ENCODE results near the gene EVPL. TPM values are rescaled to one million over a fixed set of nuclear protein-coding genes. Genes with fewer than 3 reads are reported as not detected.
A peak's percentile ranks its signal among the peaks of the same experiment; 100 is the strongest.

EVPL gene
- total and polyA plus RNA-seq, 2 of the 13 experiments (the other 11 are each of a cell fraction or from before 2014, with no cell fraction given) = 2.1 to 8.2 TPM

DNA sequence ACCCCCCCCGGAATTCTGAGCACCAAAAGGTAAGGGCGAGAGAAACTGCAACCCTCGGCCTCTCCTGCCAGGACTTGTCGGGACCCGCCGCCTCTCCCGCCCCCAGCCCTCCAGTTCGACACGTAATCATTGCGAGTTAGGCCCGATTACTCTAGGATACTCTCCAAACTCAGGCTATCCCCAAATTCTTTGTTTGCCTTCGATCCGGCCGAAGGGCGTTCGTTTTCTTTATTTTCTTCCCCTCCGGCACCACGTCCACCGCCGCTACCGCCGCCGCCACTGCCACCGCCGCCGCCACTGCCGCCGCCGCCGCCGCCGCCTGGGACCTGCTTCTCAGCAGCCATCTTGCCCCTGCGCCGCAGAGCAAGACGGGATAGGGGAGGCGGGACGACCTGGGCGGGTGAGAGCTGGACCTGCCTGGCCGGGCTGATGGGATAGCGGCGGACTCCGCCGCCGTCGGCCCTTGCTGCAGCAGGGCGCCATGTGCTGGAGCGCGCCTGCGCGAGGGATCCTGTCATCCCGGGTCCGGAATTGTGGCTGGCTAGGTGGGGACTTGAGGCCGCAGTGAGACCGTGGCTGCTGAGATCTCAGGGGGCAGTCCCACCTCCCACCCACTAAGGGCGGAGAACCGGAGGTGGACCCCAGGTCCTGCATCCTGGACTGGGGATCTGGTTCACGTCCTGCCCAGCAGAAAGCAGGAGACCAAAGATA is 45.2 kb upstream of the EVPL start, which contains the start of gene SRP68 (continued):
- TF ChIP-seq ZKSCAN5 (CRISPR knock-in tag; IDR thresholded peaks at IDR 0.05) (no peak), NRL (CRISPR knock-in tag; IDR thresholded peaks at IDR 0.05; ENCODE audit: borderline replicate concordance) (peak; percentile 89), AGO2 (optimal IDR thresholded peaks at IDR 0.05; ENCODE audit: low read depth, low read length) (peak; percentile 84), MZF1 (CRISPR knock-in tag; IDR thresholded peaks at IDR 0.05; ENCODE audit: borderline replicate concordance) (no peak), ZFP37 (CRISPR knock-in tag; IDR thresholded peaks at IDR 0.05; ENCODE audit: borderline replicate concordance) (no peak), RXRA (CRISPR knock-in tag; IDR thresholded peaks at IDR 0.05) (peak; percentile 59), ZNF264 (CRISPR knock-in tag; IDR thresholded peaks at IDR 0.05) (no peak), EZH2 (conservative IDR thresholded peaks at IDR 0.05; ENCODE audit: low read depth, low read length) (no peak), ZNF75D (CRISPR knock-in tag; IDR thresholded peaks at IDR 0.05; ENCODE audit: borderline replicate concordance) (peak; percentile 7; the same call in 1 of the 2 replicates), ZNF124 (CRISPR knock-in tag; IDR thresholded peaks at IDR 0.05) (peak; percentile 75; the same call in 1 of the 2 replicates), HNRNPK (IDR thresholded peaks at IDR 0.05; ENCODE audit: low read depth, low read length, poor library complexity, severe bottlenecking) (no peak), KLF9 (CRISPR knock-in tag; IDR thresholded peaks at IDR 0.05; ENCODE audit: low read depth) (0 out of 2 replicates have a peak, but pooled peaks have one; percentile 78), ZBTB38 (CRISPR knock-in tag; IDR thresholded peaks at IDR 0.05) (peak; percentile 93), REPIN1 (CRISPR knock-in tag; IDR thresholded peaks at IDR 0.05; ENCODE audit: borderline replicate concordance, low read depth) (peak; percentile 99; the same call in 1 of the 2 replicates), ZNF331 (CRISPR knock-in tag; IDR thresholded peaks at IDR 0.05) (peak; percentile 97), ZFYVE20 (CRISPR knock-in tag; IDR thresholded peaks at IDR 0.05; ENCODE audit: borderline replicate concordance, low read depth) (0 out of 2 replicates have a peak, but pooled peaks have one; percentile 87), JUN (CRISPR knock-in tag; IDR thresholded peaks at IDR 0.05) (peak; percentile 58; the same call in 1 of the 2 replicates), ZSCAN25 (CRISPR knock-in tag; IDR thresholded peaks at IDR 0.05) (peak; percentile 85)
- TF ChIP-seq, protein P1, sequence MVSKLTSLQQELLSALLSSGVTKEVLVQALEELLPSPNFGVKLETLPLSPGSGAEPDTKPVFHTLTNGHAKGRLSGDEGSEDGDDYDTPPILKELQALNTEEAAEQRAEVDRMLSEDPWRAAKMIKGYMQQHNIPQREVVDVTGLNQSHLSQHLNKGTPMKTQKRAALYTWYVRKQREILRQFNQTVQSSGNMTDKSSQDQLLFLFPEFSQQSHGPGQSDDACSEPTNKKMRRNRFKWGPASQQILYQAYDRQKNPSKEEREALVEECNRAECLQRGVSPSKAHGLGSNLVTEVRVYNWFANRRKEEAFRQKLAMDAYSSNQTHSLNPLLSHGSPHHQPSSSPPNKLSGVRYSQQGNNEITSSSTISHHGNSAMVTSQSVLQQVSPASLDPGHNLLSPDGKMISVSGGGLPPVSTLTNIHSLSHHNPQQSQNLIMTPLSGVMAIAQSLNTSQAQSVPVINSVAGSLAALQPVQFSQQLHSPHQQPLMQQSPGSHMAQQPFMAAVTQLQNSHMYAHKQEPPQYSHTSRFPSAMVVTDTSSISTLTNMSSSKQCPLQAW (CRISPR knock-in tag; IDR thresholded peaks at IDR 0.05) = peak; percentile 95
- TF ChIP-seq, protein P2, sequence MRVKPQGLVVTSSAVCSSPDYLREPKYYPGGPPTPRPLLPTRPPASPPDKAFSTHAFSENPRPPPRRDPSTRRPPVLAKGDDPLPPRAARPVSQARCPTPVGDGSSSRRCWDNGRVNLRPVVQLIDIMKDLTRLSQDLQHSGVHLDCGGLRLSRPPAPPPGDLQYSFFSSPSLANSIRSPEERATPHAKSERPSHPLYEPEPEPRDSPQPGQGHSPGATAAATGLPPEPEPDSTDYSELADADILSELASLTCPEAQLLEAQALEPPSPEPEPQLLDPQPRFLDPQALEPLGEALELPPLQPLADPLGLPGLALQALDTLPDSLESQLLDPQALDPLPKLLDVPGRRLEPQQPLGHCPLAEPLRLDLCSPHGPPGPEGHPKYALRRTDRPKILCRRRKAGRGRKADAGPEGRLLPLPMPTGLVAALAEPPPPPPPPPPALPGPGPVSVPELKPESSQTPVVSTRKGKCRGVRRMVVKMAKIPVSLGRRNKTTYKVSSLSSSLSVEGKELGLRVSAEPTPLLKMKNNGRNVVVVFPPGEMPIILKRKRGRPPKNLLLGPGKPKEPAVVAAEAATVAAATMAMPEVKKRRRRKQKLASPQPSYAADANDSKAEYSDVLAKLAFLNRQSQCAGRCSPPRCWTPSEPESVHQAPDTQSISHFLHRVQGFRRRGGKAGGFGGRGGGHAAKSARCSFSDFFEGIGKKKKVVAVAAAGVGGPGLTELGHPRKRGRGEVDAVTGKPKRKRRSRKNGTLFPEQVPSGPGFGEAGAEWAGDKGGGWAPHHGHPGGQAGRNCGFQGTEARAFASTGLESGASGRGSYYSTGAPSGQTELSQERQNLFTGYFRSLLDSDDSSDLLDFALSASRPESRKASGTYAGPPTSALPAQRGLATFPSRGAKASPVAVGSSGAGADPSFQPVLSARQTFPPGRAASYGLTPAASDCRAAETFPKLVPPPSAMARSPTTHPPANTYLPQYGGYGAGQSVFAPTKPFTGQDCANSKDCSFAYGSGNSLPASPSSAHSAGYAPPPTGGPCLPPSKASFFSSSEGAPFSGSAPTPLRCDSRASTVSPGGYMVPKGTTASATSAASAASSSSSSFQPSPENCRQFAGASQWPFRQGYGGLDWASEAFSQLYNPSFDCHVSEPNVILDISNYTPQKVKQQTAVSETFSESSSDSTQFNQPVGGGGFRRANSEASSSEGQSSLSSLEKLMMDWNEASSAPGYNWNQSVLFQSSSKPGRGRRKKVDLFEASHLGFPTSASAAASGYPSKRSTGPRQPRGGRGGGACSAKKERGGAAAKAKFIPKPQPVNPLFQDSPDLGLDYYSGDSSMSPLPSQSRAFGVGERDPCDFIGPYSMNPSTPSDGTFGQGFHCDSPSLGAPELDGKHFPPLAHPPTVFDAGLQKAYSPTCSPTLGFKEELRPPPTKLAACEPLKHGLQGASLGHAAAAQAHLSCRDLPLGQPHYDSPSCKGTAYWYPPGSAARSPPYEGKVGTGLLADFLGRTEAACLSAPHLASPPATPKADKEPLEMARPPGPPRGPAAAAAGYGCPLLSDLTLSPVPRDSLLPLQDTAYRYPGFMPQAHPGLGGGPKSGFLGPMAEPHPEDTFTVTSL (CRISPR knock-in tag; IDR thresholded peaks at IDR 0.05; ENCODE audit: borderline replicate concordance) = no peak; the same call in 1 of the 2 replicates
- TF ChIP-seq, protein P3, sequence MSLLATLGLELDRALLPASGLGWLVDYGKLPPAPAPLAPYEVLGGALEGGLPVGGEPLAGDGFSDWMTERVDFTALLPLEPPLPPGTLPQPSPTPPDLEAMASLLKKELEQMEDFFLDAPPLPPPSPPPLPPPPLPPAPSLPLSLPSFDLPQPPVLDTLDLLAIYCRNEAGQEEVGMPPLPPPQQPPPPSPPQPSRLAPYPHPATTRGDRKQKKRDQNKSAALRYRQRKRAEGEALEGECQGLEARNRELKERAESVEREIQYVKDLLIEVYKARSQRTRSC (CRISPR knock-in tag; IDR thresholded peaks at IDR 0.05; ENCODE audit: low read depth) = no peak

All from HepG2 (cell line).